Activated T-cell treated with anti-CD3 and anti-CD28 coated beads, Interleukin-2, amount 50 U/mL, for 24 hours (primary cell): Measurements from ENCODE around the gene PKN1.

Experiments
- DNase-seq: peaks from one replicate; pipeline ENCODE4 v3.0.0-alpha.2; 2020
- H3K27ac Mint-ChIP-seq: 2 replicates; pipeline ENCODE4 v1.8.0; 2020; ENCODE audit warnings: mild to moderate bottlenecking, mixed read lengths
- H3K27me3 Mint-ChIP-seq: 2 replicates; pipeline ENCODE4 v1.8.0; 2020; ENCODE audit warnings: mixed read lengths
- H3K36me3 Mint-ChIP-seq: 2 replicates; pipeline ENCODE4 v1.8.0; 2020; ENCODE audit warnings: low read depth, mixed read lengths
- H3K4me1 Mint-ChIP-seq: 2 replicates; pipeline ENCODE4 v1.8.0; 2020; ENCODE audit warnings: low read depth, mixed read lengths
- H3K4me3 Mint-ChIP-seq: 2 replicates; pipeline ENCODE4 v1.8.0; 2020; ENCODE audit warnings: mild to moderate bottlenecking, moderate library complexity, mixed read lengths
- H3K9me3 Mint-ChIP-seq: 2 replicates; pipeline ENCODE4 v1.8.0; 2020; ENCODE audit warnings: mixed read lengths

Gene PKN1

DNA sequence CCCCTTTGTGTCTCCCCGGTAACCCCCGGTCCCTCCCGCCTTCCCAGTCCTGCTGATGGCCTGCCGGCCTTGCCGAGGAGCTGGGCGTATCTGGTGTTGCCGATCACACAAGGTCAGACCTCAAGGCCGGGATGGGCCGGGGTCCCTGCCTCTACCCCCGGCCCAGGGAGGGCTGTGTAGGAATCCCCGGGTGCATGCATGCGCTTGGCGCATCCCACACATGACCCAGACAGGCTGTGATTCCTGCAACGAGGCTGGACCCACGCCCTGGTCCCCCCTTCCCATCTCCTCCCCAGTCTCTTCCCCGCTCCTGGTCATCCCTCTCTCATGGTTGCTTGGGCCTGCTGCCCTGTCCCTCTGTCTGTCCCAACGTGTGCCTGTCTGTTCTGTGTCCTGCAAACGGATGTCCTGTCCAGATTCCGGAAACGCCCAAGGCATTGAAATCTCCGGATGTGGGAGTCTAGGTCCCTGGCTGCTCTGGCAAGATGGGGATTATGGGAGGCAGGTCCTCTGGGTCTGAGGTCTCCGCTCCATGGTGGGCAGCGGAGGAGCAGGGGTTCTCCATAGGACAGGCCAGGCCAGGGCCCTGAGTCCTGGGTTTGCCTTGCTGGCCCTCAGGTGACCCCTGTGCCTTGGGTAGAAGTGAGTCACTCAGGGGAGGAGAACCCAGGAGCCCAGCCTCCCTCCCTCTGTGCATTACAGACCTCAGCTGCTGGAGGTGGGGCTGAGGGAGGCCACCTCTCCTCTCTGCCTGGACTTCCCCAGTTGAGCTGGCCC is 1.6 kb downstream of the PKN1 start:
- Mint-ChIP-seq H3K27me3 (no peaks in the 10 kb centered on the region), H3K36me3 (peaks cover 30% of the 10 kb centered on the region), H3K4me1 (peaks cover 45% of the 10 kb centered on the region), H3K27ac (peak overlapping the region; percentile 90), H3K4me3 (peak overlapping the region; percentile 82), H3K9me3 (no peaks in the 10 kb centered on the region)
- DNase-seq = peak; percentile 53

DNA sequence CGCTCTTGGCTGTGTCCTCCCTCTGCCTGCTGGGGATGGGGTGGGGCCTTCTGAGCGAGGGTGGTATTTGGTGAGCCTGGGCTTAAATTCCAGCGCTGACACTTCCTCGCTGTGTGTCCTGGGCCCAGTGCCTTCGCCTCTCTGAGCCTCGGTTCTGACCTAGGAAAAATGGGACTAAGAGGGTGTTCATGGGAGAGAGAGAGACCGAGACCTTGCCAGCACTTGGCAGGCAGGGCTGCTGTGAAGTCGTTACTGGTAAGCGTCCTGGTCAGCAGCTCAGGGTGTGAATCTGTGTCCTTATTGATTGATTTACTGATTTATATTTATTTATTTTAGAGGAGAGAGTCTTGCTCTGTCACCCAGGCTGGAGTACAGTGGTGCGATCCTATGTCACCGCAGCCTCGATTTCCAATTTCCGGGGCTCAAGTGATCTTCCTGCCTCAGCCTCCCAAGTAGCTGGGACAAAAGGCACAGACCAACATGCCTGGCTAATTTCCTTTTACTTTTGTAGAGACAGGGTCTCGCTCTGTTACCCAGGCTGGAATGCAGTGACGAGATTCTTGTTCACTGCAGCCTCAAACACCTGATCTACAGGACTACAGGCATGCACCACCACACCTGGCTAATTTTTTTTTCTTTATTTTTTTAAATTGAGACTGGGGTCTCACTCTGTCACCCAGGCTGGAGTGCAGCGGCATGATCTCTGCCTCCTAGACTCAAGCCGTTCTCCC is 2.4 kb downstream of the PKN1 start:
- Mint-ChIP-seq H3K27me3 (no peaks in the 10 kb centered on the region), H3K4me3 (peak overlapping the region; percentile 82), H3K27ac (peak overlapping the region; percentile 90), H3K9me3 (no peaks in the 10 kb centered on the region), H3K36me3 (peaks cover 36% of the 10 kb centered on the region), H3K4me1 (peaks cover 52% of the 10 kb centered on the region)
- DNase-seq = no peak

DNA sequence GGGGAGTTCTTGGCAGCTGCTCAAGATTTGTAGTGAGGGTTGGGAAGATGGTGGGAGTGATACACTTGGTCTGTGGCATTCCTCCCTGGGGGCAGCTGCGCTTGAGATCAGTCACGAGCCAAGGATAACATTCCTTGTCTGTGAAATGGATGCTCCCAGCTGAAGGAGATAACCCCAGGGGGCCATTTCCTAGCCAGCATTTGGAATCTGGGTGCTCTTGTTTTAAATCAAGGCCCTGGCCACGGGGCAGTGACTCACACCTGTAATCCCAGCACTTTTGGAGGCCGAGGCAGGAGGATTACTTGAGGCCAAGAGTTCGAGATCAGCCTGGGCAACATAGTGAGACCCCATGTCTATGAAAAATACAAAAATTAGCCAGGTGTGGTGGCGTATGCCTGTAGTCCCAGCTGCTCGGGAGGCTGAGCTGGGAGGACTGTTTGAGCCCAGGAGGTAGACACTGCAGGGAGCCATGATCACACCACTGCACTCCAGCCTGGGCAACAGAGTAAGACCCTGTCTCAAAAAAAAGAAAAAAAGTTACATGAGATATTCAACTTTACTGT is 4.6 kb downstream of the PKN1 start:
- H3K27ac Mint-ChIP-seq = peak overlapping the region; percentile 89
- no peaks in the 10 kb centered on the region for H3K9me3 Mint-ChIP-seq
- H3K36me3 Mint-ChIP-seq = peaks cover 53% of the 10 kb centered on the region
- DNase-seq = no peak
- no peak overlapping the region for H3K4me3 Mint-ChIP-seq
- H3K27me3 Mint-ChIP-seq = no peaks in the 10 kb centered on the region
- peaks cover 52% of the 10 kb centered on the region for H3K4me1 Mint-ChIP-seq

DNA sequence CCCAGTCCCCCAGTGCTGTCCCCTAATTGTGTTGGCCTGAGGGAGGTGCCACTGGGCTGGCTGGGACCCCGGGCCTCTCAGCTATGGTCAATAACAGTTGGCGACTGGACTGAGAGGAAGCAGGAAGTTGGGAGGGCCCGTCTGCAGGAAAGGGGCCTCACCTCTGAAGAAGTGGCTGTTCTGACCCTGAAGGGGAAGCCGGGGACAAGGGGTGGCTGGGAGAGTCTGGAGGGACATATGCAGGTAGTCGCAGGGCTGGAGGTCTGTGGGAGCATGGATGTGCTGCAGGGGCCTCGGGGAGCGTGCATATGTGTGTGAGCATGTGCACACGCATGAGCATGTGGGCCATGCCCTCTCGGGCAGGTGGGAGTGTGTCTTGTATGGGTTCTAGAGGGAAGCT is 5.9 kb downstream of the PKN1 start:
- H3K36me3 Mint-ChIP-seq = peaks cover 64% of the 10 kb centered on the region
- no peaks in the 10 kb centered on the region for H3K27me3 Mint-ChIP-seq
- H3K4me1 Mint-ChIP-seq = peaks cover 53% of the 10 kb centered on the region
- DNase-seq = no peak
- peak overlapping the region; percentile 89 for H3K27ac Mint-ChIP-seq
- H3K9me3 Mint-ChIP-seq = no peaks in the 10 kb centered on the region
- H3K4me3 Mint-ChIP-seq = peak overlapping the region; percentile 87

DNA sequence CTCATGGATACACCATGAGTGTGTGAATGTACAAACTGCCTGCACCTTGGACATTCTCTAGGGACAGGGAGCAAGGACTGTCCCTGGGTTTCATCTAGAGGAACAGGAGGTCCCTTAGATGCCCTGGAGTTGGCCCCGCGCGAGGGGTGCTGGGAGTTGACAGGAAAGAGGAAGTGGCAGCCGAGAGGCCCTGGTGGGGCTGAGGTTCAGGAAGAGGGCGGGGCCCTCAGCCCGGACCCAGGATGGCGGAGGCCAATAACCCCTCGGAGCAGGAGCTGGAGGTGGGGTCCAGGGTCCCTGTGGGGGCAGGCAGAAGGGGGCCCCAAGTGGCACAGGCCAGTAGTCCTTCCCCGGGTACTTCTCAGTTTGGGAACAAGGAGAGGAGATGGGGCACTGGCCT is 6.9 kb downstream of the PKN1 start:
- H3K27ac Mint-ChIP-seq = peak overlapping the region; percentile 94
- H3K27me3 Mint-ChIP-seq = no peaks in the 10 kb centered on the region
- peaks cover 67% of the 10 kb centered on the region for H3K36me3 Mint-ChIP-seq
- H3K9me3 Mint-ChIP-seq = no peaks in the 10 kb centered on the region
- peak overlapping the region; percentile 87 for H3K4me3 Mint-ChIP-seq
- H3K4me1 Mint-ChIP-seq = peaks cover 47% of the 10 kb centered on the region
- DNase-seq = peak; percentile 85

DNA sequence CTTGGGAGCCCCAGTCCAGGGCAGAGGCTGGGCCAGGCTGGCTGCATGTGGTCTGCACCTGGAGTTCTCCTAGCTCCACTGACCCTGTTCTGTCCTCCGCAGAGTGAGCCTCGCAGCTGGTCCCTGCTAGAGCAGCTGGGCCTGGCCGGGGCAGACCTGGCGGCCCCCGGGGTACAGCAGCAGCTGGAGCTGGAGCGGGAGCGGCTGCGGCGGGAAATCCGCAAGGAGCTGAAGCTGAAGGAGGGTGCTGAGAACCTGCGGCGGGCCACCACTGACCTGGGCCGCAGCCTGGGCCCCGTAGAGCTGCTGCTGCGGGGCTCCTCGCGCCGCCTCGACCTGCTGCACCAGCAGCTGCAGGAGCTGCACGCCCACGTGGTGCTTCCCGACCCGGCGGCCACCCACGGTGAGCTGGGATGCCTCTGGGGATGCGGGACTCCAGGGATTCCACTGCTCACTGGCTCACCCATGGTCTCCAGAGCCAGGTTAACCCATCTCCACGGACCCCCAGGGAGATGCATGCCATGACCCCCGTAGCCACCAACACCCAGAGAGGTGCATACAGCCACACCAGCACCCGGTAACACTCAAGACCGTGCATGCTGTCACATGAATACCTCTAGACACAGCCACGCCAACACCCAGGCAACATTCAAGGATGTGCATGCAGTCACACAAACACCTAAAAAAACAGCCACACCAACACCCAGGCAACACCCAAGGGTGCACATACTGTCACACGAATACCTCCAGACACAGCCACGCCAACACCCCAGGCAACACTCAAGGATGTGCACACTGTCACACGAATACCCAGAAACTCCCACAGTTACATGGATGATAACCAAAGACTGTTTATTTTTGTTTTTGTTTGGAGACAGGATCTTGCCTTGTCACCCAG is 8.2 kb downstream of the PKN1 start:
- Mint-ChIP-seq H3K27ac (peak overlapping the region; percentile 35), H3K27me3 (no peaks in the 10 kb centered on the region), H3K36me3 (peaks cover 75% of the 10 kb centered on the region), H3K4me3 (peak overlapping the region; percentile 87), H3K9me3 (no peaks in the 10 kb centered on the region), H3K4me1 (peaks cover 44% of the 10 kb centered on the region)
- no peak for DNase-seq

DNA sequence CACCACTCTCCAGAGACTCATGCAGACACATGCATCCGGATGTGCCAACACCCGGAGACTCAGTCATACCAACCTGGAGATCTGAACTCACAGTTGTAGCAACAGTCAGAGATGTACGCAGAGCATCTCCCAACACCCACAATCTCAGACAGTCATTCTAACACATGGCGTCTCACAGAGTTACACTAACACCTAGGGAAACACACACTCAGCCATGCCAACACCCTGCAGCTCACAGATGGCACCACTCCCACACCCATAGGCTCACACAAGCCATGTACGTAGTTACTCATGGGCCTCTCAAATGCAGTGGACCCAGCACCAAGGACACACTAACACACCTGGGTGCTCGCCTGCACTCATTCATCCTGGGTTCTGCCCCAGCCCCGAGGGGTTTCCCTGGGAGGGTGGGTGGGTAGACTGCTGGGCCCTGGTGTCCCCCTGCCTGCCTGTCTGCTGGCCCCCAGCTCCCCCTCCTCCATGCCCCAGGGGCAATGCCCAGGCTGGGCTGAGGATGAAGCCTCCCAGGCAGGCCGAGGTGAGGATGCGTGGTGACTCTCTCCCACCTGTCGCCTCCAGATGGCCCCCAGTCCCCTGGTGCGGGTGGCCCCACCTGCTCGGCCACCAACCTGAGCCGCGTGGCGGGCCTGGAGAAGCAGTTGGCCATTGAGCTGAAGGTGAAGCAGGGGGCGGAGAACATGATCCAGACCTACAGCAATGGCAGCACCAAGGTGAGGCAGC is 10.0 kb downstream of the PKN1 start:
- no peak for DNase-seq
- peaks cover 38% of the 10 kb centered on the region for H3K4me1 Mint-ChIP-seq
- H3K36me3 Mint-ChIP-seq = peaks cover 76% of the 10 kb centered on the region
- no peak overlapping the region for H3K4me3 Mint-ChIP-seq
- no peaks in the 10 kb centered on the region for H3K27me3 Mint-ChIP-seq
- H3K9me3 Mint-ChIP-seq = no peaks in the 10 kb centered on the region
- peak overlapping the region; percentile 66 for H3K27ac Mint-ChIP-seq

DNA sequence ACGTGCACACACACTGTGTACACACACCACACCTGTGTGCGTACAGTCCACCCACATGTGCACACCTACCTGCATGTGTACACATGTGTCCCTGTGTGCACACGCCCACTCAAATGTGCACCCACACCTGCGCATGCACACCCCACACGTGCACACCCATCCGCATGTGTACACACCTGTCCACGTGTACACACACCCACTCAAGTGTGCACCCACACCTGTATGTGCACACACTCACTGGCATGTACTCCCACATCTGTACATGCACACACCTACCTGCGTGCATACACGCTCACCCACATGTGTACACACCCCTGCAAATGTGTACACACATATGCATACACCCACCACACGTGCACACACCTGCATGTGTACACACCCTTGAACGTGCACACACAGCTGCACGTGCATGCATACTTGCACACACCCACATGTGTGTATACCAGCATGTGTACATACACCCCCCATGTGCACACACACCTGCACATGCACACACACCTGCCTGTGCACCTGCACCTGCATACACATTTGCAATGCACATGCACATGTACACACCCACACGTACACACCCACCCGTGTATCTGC is 10.6 kb downstream of the PKN1 start:
- peaks cover 81% of the 10 kb centered on the region for H3K36me3 Mint-ChIP-seq
- H3K9me3 Mint-ChIP-seq = no peaks in the 10 kb centered on the region
- peaks cover 38% of the 10 kb centered on the region for H3K4me1 Mint-ChIP-seq
- no peak for DNase-seq
- no peak overlapping the region for H3K4me3 Mint-ChIP-seq
- H3K27me3 Mint-ChIP-seq = no peaks in the 10 kb centered on the region
- no peak overlapping the region for H3K27ac Mint-ChIP-seq

DNA sequence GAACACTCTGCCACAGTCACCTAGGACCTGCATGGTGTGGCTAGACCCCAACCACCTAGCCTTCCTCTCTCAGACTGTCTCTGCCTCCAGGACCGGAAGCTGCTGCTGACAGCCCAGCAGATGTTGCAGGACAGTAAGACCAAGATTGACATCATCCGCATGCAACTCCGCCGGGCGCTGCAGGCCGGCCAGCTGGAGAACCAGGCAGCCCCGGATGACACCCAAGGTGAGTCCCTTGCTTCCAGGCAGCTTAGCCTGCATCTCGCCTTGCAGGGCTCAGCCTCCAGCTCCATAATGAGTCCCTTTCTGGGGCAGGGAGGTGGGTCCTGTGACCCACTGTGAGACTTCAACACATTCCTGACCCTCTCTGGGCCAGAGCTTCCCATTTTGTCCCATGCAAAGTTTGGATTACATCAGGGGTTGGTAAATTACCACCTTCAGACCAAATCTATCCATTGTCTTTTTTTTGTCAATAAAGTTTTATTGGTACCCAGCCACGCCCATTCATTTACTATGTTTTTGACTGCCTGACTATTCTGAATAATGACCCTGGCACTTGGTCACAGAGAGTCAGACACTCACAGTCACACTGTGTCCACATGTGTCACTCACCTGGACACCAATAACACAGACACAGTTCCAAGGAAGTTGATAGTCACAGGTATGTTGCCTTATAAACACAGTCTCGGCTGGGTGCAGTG is 13.4 kb downstream of the PKN1 start:
- Mint-ChIP-seq H3K27ac (peak overlapping the region; percentile 17), H3K4me1 (peaks cover 26% of the 10 kb centered on the region), H3K4me3 (no peak overlapping the region), H3K9me3 (no peaks in the 10 kb centered on the region), H3K27me3 (no peaks in the 10 kb centered on the region), H3K36me3 (peaks cover 95% of the 10 kb centered on the region)
- DNase-seq = no peak

DNA sequence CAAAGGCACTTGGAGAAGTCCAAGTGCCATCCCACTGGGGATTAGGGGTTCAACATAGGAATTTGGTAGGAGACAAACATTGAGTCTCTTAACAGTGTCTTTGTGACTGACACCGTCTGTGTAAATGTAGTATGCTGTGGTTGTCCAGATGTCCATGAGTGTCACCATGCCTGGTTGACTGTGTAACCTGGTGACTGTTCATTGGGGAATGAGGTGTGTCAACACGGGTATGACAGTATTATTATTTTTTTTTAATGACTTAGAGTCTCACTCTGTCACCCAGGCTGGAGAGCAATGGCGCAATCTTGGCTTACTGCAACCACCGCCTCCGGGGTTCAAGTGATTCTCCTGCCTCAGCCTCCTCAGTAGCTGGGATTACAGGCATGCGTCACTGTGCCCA is 16.2 kb downstream of the PKN1 start:
- no peak overlapping the region for H3K4me3 Mint-ChIP-seq
- H3K4me1 Mint-ChIP-seq = peaks cover 18% of the 10 kb centered on the region
- H3K27ac Mint-ChIP-seq = peak overlapping the region; percentile 44
- no peaks in the 10 kb centered on the region for H3K9me3 Mint-ChIP-seq
- DNase-seq = no peak
- no peaks in the 10 kb centered on the region for H3K27me3 Mint-ChIP-seq
- H3K36me3 Mint-ChIP-seq = peaks cover 89% of the 10 kb centered on the region

DNA sequence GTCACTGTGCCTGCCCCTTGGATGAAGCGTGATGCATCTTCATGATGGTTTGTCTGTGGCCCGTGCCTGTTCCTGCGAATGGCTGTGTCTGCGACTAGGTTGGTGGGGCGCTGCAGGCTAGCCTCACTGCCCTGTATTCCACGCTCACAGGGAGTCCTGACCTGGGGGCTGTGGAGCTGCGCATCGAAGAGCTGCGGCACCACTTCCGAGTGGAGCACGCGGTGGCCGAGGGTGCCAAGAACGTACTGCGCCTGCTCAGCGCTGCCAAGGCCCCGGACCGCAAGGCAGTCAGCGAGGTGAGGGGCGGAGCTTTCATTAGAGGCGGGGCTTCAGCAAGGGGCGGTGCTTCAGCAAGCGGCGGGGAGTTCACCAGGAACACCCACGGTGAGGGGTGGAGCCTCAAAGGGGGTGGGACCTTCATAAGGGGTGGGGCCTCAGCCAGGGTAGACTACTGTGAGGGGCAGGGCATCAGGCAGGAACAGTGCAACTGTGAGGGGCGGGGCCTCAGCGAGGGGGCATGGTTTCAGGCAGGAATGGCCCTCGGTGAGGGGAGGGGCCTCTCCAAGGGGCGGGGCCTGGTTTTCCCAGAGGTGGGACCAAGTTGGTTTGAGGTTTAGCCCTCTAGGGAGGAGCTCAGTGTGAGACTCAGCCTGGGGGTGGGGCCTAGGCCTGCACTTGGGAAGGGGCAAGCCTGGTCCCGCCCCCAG is 17.2 kb downstream of the PKN1 start:
- Mint-ChIP-seq H3K4me3 (no peak overlapping the region), H3K27ac (peak overlapping the region; percentile 4), H3K9me3 (no peaks in the 10 kb centered on the region), H3K36me3 (peaks cover 90% of the 10 kb centered on the region), H3K27me3 (no peaks in the 10 kb centered on the region), H3K4me1 (peaks cover 14% of the 10 kb centered on the region)
- DNase-seq = peak; percentile 82

DNA sequence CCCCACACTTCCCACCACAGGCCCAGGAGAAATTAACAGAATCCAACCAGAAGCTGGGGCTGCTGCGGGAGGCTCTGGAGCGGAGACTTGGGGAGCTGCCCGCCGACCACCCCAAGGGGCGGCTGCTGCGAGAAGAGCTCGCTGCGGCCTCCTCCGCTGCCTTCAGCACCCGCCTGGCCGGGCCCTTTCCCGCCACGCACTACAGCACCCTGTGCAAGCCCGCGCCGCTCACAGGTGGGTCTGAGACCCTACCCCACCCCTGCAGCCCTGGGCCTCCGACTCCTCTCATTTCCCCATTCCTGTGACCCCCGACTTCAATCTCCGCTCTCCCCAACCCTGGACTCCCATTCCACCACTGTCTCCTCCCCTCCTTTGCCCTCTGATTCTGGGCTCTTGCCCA is 17.8 kb downstream of the PKN1 start:
- H3K9me3 Mint-ChIP-seq = no peaks in the 10 kb centered on the region
- peaks cover 88% of the 10 kb centered on the region for H3K36me3 Mint-ChIP-seq
- H3K27ac Mint-ChIP-seq = no peak overlapping the region
- no peak for DNase-seq
- peaks cover 14% of the 10 kb centered on the region for H3K4me1 Mint-ChIP-seq
- no peak overlapping the region for H3K4me3 Mint-ChIP-seq
- H3K27me3 Mint-ChIP-seq = no peaks in the 10 kb centered on the region
